Adrenal gland (tissue), 12 donors: ENCODE measurements around the gene FRMPD3. TPM values are rescaled to one million over a fixed set of nuclear protein-coding genes. Genes with fewer than 3 reads are reported as not detected.

Source experiments
- DNase-seq, 7 donors: peaks; one replicate each; pipeline ENCODE4 v3.0.0-alpha.2; 2019 to 2020
- H3K27ac ChIP-seq, 5 donors: fragments of 200-600 bp; sonication (generic) in 4 of 5; 1 replicate in 3 of 5; 2 replicates in 2 of 5; pipeline versions ENCODE4 v1.5.1 to v1.8.0; 2016 to 2020; ENCODE audit warnings: mild to moderate bottlenecking in 1 of 5
- H3K27me3 ChIP-seq: fragments of 200-600 bp; 2 replicates; pipeline ENCODE4 v1.8.0; 2021
- H3K36me3 ChIP-seq, 2 donors: fragments of 200-600 bp; replicated peaks in 1 of 2; 1 replicate in 1 of 2; 2 replicates in 1 of 2; pipeline versions ENCODE4 v1.5.1 to v1.8.0; 2018 to 2022
- H3K4me1 ChIP-seq, 2 donors: fragments of 200-600 bp; replicated peaks in 1 of 2; 1 replicate in 1 of 2; 2 replicates in 1 of 2; pipeline versions ENCODE4 v1.5.1 to v1.8.0; 2018 to 2021
- H3K4me3 ChIP-seq, 4 donors: fragments of 200-600 bp; sonication (generic) in 3 of 4; one replicate each; pipeline ENCODE4 v1.5.1; 2016 to 2018
- H3K9me3 ChIP-seq, 3 donors: fragments of 200-600 bp; sonication (generic) in 1 of 3; replicated peaks in 1 of 3; 1 replicate in 2 of 3; 2 replicates in 1 of 3; pipeline versions ENCODE4 v1.5.1 to v1.8.0; 2016 to 2021
- POLR2A ChIP-seq, 2 donors: fragments of 450-650 bp; IDR thresholded peaks; one replicate each; pipeline ENCODE4 v1.6.1; 2017; ENCODE audit warnings: antibody characterized with exemption in 2 of 2, mild to moderate bottlenecking in 2 of 2, moderate library complexity in 1 of 2
- WGBS, 4 donors: extraction: QIAGEN DNeasy Blood & Tissue Kit in 2 of 4; methylation state at CpG; one replicate each; pipeline versions ENCODE4 v1.1.5 to v1.1.7; 2013 to 2017; 5-methylcytosine and 5-hydroxymethylcytosine counted together
- intact Hi-C, 2 donors: fragments of 100-400 bp; cut with DNase I; formaldehyde crosslinking; loops; one replicate each; pipeline versions ENCODE4 v1.14.1 to v1.15.0; 2022 to 2023
- polyA plus RNA-seq, 3 donors: library from polyadenylated mRNA; stranded (reverse); fragments of 200-250 nt in 2 of 3; fragments of 350-450 nt in 1 of 3; fragmentation: Illumina TruSeq in 1 of 3; extraction: RNeasy Lipid Tissue Mini Kit (QIAGEN cat#74804) in 1 of 3; gene quantifications; one replicate each; pipeline ENCODE4 v1.2.3, GENCODE V29; 2013 to 2014
- total RNA-seq, 9 donors: library from RNA; depleted of rRNA in 4 of 9; stranded (reverse); fragments of >200 nt in 4 of 9; fragments of 120-200 nt in 1 of 9; fragmentation: NEBNext Ultra II Directional in 1 of 9; extraction: Animal tissue kit (Norgen Biotek cat#: 25700) in 1 of 9; gene quantifications; one replicate each; pipeline versions ENCODE4 v1.1.0 to v1.2.4, GENCODE V29; 2013 to 2023
- TF ChIP-seq, protein P1 (sequence below), 6 experiments: fragments of 450-650 bp in 4 of 6; fragments of 200-600 bp in 2 of 6; sonication (generic) in 1 of 6; IDR thresholded peaks; 1 replicate in 5 of 6; 2 replicates in 1 of 6; pipeline versions ENCODE4 v1.5.1 to v1.8.0; 2016 to 2021; ENCODE audit warnings: antibody characterized with exemption in 6 of 6, mild to moderate bottlenecking in 2 of 6, moderate library complexity in 1 of 6
- donor health status: healthy with polysubstance abuse.
- donor health status: Bipolar disorder and iron deficiency.
- donor health status: DM: yes; HTN: yes; CAD: no.
- donor health status: DM: no; HTN: no; CAD: no.
- donor health status: DM: no; HTN: no; CAD: no.
- donor health status: DM: yes; HTN: yes; CAD: no.

The FRMPD3 gene
- total and polyA plus RNA-seq, 12 donors: 0.03 to 0.69 (median 0.22) TPM; not detected in 4

DNA sequence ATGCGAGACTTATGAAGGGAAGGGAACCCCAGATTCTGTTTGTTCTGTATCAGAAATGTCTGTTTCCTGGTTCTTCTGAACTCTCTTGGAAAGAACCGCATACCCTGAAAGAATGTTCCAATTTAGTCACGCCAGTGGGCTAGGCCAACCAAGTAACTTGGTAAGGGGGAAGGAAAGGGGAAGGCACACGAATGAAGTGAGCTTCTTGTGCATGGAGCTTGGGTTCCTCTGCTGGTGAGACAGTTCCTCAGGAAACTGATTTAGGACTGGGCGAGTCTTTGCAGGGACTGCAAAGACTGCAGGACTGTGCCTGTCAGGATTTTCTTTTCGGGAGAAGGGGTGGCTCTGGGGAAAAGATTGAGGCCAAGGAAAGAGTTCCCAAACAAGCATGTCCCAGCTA lies 35.6 kb downstream of the FRMPD3 start:
- H3K36me3 ChIP-seq: no peaks in the 10 kb centered on the region
- H3K9me3 ChIP-seq: no peaks in the 10 kb centered on the region
- no peak overlapping the region for H3K4me3 ChIP-seq
- peaks cover 6% of the 10 kb centered on the region for H3K27me3 ChIP-seq
- 53 to 67% (median 60%) methylated on average over 6 of the region's 6 CpGs for WGBS, 4 donors
- TF ChIP-seq POLR2A (IDR thresholded peaks at IDR 0.05): no peak
- TF ChIP-seq, protein P1, sequence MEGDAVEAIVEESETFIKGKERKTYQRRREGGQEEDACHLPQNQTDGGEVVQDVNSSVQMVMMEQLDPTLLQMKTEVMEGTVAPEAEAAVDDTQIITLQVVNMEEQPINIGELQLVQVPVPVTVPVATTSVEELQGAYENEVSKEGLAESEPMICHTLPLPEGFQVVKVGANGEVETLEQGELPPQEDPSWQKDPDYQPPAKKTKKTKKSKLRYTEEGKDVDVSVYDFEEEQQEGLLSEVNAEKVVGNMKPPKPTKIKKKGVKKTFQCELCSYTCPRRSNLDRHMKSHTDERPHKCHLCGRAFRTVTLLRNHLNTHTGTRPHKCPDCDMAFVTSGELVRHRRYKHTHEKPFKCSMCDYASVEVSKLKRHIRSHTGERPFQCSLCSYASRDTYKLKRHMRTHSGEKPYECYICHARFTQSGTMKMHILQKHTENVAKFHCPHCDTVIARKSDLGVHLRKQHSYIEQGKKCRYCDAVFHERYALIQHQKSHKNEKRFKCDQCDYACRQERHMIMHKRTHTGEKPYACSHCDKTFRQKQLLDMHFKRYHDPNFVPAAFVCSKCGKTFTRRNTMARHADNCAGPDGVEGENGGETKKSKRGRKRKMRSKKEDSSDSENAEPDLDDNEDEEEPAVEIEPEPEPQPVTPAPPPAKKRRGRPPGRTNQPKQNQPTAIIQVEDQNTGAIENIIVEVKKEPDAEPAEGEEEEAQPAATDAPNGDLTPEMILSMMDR (IDR thresholded peaks at IDR 0.05): no peak
- no peak overlapping the region for H3K27ac ChIP-seq
- H3K4me1 ChIP-seq: no peaks in the 10 kb centered on the region
- intact Hi-C loops: no loop called here
- DNase-seq: no peak

DNA sequence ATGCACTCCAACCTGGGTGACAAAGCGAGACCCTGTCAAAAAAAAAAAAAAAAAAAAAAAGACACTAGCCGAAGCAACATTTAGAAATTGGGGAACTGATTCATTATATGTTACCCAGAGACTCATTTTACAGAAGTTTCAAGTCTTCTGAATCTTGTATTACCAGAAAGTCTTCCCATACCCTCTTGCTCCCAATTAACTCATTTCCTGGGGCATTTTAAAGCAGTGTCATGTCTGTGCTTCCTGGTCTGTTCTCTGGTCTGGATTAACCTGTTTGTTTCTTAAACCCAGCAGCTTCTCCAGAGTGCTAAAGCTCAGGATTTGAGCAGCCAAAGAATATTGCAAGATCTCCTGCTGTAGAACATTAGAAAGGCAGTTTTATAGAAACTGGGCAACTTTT lies 43.7 kb downstream of the FRMPD3 start:
- DNase-seq: no peak
- 69 to 92% (median 82%) methylated on average over 1 to 2 of the region's 2 CpGs for WGBS, 4 donors
- H3K4me3 ChIP-seq: no peak overlapping the region
- peaks cover 18% of the 10 kb centered on the region for H3K27me3 ChIP-seq
- H3K4me1 ChIP-seq: no peaks in the 10 kb centered on the region
- intact Hi-C loops: no loop called here
- H3K27ac ChIP-seq: no peak overlapping the region
- no peaks in the 10 kb centered on the region for H3K9me3 ChIP-seq
- TF ChIP-seq, protein P1 (IDR thresholded peaks at IDR 0.05): no peak
- no peak for TF ChIP-seq POLR2A (IDR thresholded peaks at IDR 0.05)
- no peaks in the 10 kb centered on the region for H3K36me3 ChIP-seq

DNA sequence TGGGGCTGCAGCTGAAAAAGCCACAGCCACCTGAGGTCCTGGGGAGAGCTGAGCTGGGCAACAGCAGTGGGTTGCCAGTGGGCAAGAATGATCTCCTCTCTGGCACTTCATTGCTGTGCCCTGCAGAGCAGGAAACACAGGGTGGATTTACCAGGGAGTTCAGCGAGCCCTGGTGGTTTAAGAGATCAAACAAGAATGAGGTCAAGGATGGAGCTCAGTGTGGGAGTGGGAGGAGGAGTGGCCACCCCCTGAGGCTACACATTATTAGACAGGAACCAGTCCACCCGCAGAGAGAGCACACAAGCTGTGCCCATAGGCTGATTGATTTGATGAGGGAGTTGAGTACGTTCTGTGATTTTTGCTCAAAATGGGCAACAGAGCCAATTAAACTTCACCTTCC lies 47.3 kb downstream of the FRMPD3 start:
- no peak overlapping the region for H3K4me3 ChIP-seq
- H3K9me3 ChIP-seq: no peaks in the 10 kb centered on the region
- no peaks in the 10 kb centered on the region for H3K36me3 ChIP-seq
- intact Hi-C loops: no loop called here
- no peak for DNase-seq
- WGBS, 4 donors: 54 to 70% (median 63%) methylated on average over 3 of the region's 3 CpGs
- H3K27me3 ChIP-seq: peaks cover 22% of the 10 kb centered on the region
- no peak overlapping the region for H3K27ac ChIP-seq
- no peaks in the 10 kb centered on the region for H3K4me1 ChIP-seq
- no peak for TF ChIP-seq POLR2A (IDR thresholded peaks at IDR 0.05)
- TF ChIP-seq, protein P1 (IDR thresholded peaks at IDR 0.05): no peak

Other genes with a start within 250 kb of the FRMPD3 start
- 10 to 100 TPM in 1 of 9 donors, 1 to 10 TPM in 8; 1.3 to 12.2 (median 4.9) TPM for gene NUP62CL, start 243.2 kb upstream of the FRMPD3 start, total RNA-seq
- gene NUP62CL, start 243.2 kb upstream of the FRMPD3 start, polyA plus RNA-seq: 1 to 10 TPM; 3.8 to 4.9 (median 4.3) TPM
- gene DNAAF6, start 243.0 kb upstream of the FRMPD3 start, total RNA-seq: not detected
- gene DNAAF6, start 243.0 kb upstream of the FRMPD3 start, polyA plus RNA-seq: not detected
- 10 to 100 TPM in 8 of 9 donors, 1 to 10 TPM in 1; 9.9 to 55.1 (median 36.4) TPM for gene PRPS1, start 178.9 kb downstream of the FRMPD3 start, total RNA-seq
- 10 to 100 TPM in 1 of 3 donors, 1 to 10 TPM in 2; 8.9 to 78.3 (median 9.4) TPM for gene PRPS1, start 178.9 kb downstream of the FRMPD3 start, polyA plus RNA-seq